ENCODE measurements around the gene ERAL1.
"Not testable (repeated sequence)": the region's sequence is repeated elsewhere in the genome, so short reads cannot be mapped to it uniquely, and the experiment has no call there.

The ERAL1 gene

DNA sequence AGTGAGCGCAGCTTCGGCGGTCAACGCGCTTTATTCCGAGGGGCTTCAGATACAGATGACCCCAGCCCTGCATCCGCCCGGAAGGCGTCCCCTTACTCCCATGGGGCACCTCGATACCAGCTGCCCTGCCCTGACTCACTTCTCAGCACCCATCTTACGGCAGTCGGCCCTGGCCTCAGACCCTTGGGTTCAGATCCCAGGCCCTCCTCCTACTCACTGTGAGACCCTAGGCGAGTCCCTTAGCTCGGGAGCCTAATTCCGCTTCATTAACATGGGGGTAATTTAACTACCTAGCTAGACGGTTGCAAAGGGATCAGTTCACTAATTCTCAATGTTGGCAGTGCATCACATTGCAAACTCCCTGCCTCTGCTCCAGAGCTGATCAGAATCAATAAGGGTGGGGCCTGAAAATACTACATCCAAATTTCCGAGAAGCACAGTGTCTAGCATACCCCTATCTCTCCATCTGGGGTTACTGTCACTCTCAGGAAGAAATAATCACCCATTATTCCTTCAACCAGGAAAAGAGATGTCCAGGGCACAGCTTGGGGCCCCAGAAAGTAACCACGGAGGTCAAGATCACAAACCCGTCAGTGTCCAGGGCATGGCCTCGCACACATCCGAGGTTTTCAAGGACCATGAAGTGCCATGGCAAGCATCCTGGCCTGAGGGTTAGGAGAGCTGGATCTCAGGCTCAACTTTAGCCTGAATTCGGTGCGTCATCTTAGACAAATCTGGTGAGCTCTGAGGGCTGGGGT is 43.1 kb downstream of the ERAL1 start:
- no peak for DNase-seq (ENCODE audit: extremely low read depth in 1 of 2, low read depth in 1 of 2)

DNA sequence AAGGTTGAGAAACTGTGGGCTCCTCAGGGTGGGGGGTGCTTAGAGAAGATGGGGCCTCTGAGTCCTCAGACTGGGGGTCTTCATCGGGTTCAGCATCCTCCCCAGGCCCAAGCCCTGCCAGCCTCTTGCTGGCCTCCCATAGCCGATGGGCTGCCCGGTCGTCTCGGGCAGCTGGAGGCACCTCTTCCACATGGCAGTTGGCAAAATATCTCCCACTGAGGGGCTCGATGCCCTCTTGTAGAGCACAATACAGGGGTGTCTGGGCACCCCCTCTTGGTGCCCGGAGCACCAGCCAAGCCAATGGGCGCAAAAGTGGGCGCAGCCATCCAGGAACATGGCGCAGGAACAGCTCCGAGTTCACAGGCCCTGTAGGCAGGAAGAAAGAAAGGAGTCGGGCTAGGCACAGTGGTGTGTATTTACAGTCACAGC is 43.7 kb downstream of the ERAL1 start:
- no peak for DNase-seq (ENCODE audit: extremely low read depth in 1 of 2, low read depth in 1 of 2)

DNA sequence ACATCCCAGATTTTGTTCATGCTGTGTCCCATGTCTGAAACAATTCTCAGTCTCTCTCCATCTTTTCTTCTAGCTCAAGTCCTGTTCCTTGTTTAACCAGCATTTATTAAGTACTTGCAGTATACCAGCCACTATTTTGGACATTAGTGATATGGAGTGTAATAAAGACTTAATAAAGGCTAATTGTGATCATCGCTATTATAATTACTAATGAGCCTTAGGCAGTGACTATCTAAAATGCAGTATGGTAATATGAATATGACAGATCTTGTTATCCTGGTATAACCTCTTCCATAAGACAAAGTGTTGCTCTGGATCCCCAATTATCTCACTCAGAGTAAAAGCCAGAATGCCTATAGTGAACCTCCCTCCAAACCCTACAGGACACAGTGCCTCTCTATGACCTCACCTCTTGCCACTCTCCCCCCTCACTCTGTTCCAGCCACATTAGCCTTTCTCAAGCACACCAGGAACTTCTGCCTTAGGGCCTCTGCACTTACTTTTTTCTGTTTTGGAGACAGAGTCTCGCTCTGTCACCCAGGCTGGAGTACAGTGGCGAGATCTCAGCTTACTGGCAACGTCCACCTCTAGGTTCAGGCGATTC is 44.5 kb downstream of the ERAL1 start:
- no peak for DNase-seq (ENCODE audit: extremely low read depth in 1 of 2, low read depth in 1 of 2)

DNA sequence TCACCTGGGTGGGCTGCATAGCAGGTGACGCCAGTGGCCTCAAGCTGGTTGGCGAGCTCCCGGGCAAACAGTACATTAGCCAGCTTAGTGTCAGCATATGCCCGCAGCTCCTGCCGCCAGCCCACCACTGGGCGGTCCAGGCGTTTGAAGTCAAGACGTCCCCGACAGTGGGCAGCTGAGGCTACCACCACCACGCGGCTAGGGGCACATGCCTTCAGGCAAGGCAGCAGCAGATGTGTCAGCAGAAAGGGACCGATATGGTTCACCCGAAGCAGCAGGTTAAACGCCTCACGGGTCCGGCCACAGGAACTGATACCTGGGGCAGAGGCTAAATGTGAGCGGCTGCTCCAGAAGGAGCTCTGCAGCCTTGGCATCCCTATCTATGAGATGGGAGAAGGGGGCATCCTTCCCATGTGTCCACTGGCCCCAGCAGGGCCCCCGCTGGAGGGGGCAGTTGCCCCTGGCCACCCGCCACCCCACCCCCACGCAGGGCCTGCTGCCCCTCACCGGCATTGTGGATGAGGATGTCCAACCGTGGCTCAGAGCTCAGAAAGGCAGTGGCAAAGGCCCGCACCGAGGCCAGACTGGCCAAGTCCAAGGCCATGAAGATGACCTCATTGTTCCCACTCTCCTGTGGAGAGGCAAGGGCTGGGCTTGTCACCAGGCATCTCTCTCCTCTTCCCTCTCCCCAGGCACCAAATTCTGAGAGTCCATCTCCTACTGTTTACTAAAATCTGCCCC is 46.3 kb downstream of the ERAL1 start:
- no peak for DNase-seq (ENCODE audit: extremely low read depth in 1 of 2, low read depth in 1 of 2)

DNA sequence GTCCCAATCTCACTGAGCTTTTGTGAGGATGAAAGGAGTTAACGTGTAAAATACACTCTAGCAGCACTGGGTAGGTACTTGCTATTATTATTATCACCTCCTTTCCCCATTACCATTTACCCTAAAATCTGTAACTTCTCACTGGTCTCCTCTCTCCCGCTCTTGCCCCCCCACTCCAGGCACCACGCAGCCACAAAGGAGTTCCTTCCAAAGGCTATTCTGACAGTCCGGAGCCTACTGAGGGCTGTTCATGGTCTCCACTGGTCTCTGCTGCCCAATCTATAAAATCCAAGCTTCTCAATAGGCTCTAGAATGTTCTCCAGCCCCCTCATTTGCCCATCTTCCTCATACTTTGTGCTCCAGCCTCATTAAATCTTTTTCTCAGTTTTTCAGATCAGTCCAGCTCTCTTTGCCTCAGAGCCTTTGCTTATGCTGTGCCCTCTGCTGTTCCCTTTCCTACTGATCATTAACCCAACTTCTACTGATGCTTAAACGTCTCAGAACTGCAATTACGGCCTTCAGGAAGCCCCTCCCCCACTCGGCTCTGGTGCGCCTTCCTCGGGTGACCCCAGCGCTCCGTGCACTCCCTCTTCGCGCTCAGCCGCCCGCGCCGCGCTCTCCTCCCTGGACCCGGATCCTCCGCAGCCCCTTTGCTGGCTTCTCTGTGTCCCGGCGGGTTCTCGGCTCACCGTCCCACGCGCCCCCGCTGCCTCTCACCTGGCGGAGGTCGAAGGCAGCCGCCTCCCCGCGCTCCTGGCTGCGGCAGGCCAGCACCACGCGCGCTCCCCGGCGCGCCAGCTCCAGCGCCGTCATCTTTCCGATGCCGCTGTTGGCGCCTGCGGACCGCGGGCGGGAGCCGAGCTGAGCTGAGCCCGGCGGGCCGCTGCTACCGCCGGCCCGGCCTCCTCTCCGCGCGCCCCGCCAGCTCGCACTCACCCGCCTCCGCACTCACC is 47.3 kb downstream of the ERAL1 start:
- peak in 1 of 2 donors; percentile 24 for DNase-seq (ENCODE audit: extremely low read depth in 1 of 2, low read depth in 1 of 2)

DNA sequence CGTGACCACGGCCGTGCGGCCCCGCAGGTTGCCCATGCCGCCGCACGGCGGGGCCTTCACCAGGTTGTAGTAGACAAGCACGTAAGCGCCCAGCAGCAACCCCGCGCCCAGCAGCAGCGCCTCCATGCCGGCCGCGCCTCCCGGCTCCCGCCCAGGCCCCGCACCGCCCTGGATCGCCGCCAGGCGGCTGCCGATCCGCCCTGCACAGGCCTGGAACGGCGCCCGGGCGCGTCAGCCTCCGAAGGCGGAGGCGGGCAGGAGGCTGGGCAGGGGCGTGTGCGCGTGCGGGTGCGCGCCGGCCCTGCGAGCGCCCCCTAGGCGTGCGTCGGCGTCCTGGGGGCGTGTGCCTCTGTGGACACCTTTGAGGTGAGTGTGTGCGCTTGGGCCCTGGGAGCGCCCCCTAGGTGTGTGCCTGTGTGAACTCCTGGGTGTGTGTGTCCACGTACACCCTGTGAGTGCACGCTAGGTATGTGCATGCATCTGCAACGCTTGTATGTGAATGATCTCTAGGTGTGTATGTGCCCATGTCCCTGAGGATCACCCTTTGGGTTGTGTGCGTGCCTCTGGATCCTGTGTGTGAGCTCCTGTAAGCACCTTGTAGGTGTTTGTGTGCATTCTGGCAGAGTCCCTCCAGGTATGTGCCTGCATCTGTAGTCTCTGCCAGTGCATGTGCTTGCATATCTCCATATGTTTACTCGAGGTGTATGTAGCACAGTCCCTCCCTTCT is 48.2 kb downstream of the ERAL1 start, which contains the start of gene DHRS13:
Gene DHRS13, minus strand, starts transcription at position 261 of the 727 bp plus-strand sequence. Its CDS starts 135 bp downstream, at position 126.
- DNase-seq (ENCODE audit: extremely low read depth in 1 of 2, low read depth in 1 of 2), result peak; percentile 81 to 93

DNA sequence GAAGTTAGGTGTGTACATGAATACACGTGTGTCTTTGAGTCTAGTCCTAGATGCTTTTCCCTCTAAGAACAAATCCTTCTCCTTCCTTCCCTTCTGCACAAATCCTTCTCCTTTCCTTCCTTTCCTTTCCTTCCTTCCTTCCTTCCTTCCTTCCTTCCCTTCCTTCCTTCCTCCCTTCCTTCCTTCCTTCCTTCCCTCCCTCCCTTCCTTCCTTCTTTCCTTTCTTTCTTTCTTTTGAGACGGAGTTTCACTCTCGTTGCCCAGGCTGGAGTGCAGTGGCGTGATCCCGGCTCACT is 48.7 kb downstream of the ERAL1 start:
- DNase-seq (ENCODE audit: extremely low read depth in 1 of 2, low read depth in 1 of 2), result not testable (repeated sequence)

DNA sequence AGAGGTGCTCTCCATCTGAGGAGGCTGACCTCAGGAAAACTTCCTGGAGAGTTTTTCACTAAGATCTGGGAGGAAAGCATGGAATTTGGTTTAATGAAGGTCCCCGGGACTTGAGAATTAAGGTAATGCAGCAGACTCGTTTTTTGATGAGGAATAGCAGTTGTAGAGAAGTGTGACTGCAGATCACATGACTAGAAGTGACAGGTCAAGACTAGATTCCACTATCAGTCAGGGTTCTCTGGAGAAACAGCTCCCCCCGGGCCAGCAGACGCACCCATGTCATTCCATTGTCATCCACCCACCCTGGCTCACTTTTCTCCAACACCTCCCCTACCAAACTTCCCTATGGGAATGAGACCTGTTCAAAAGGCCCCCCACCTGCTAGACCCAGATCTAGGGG is 50.0 kb downstream of the ERAL1 start:
- DNase-seq (ENCODE audit: extremely low read depth in 1 of 2, low read depth in 1 of 2), result no peak

DNA sequence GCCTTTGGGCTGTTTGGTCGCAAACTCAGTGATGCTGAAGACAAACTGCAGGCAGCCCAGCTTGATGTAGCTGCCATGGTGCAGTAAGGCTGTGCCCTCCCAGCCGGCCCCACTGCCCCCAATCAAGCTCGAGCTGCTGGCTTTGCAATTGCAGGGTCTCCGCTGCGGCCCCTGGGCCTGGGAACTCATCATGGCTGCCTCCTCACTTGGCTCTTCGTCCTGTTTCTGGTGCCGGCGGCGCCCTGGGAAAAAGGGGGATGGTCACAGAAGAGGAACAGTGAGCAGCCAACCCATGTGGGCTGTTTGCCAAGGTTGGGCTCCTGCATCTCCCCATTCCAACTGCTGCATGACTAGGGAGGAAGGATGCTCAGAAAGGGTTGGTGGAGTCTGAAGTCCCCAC is 51.5 kb downstream of the ERAL1 start:
- DNase-seq (ENCODE audit: extremely low read depth in 1 of 2, low read depth in 1 of 2), result no peak

DNA sequence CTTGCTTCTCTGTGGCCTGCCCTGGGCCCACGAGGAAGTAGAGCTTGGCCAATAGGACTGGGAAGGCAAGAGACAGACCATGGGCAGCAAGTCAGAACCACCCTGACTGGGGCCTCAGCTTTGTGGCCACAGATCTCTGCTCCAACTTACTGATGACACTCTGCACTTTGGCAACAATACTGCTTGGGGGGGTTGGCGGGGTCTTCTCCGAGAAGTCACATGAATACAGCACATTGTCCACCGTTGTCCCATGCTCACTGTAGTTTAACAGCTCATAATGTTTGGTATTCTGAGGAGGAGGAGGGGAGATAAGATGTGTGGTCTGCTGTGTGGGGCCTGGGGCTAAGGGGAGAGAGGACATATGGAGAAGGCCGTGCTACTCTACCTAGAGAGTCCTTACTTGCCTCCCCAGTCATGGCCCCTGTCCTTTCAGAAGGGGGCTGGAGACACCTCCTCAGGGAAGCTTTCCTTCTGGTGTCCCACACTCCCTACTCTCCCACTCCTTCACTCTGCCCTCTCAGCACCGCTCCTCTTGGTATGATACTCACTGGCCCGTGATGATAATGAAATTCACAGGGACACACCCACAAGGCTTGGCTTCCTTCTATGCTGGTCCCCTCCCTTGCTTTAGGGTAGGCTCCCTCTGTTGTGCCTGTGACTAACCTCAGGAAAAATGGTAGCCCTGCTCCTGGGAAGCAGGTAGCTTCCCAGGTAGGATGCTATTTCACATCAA is 52.1 kb downstream of the ERAL1 start:
- DNase-seq (ENCODE audit: extremely low read depth in 1 of 2, low read depth in 1 of 2), result no peak

DNA sequence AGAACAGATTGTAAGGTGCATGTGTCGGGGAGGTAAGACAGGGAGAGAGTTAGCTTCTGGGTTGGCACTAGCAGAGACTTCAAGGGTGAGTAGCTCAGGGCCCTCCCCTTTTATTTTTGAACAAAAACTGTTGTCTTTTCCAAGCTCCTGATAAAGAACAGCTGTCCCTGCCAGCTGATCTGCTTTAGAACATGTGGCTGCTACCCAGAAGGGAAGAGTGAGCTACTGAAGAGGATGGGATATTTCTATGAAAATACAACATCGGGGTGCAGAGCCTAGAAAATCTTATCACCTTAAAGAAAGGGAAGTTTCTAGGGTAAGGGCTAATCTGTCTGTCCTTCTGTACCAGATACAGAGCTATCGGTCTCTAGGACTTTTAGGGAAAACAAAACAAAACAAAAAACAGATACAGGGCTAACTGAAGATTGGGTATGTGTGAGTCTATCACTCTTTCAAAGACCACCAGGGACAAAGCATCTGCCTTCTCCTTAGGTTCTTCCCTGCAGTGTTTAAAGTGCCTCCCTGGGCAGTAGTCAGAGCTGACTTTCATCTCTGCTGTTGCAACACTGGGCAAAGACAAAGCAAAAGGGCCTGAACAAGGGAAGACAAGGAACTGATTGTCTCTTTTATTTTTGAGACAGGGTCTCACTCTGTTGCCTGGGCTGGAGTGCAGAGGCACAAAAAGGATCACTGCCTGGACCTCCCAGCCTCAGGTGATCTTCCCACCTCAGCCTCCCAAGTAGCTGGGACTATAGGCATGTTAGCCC is 53.1 kb downstream of the ERAL1 start:
- no peak for DNase-seq (ENCODE audit: extremely low read depth in 1 of 2, low read depth in 1 of 2)

DNA sequence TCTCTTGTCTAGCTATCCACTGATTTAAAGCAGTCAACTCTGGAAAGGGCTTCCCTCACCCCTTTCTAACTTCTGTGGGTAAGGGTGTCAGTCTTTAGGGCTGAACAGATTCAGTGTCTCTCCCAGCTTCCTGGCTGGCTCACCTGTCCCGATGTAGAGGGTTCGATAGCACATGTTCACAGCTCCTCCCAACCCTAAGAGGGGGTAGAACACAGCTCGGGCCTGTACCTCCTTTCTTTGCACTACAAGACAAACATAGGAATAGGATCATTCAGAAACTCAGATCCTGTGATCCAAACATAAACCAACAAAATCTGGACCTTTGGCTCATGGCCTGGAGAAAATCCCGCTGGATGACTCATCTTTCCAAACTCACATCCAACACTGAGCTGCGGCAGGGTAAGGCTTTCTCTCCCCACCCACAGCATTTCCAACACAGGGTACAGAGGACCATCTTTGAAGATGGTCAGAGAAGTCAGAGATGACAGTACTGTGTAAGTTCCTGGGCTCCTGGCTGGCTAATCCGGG is 53.9 kb downstream of the ERAL1 start:
- no peak for DNase-seq (ENCODE audit: extremely low read depth in 1 of 2, low read depth in 1 of 2)

DNA sequence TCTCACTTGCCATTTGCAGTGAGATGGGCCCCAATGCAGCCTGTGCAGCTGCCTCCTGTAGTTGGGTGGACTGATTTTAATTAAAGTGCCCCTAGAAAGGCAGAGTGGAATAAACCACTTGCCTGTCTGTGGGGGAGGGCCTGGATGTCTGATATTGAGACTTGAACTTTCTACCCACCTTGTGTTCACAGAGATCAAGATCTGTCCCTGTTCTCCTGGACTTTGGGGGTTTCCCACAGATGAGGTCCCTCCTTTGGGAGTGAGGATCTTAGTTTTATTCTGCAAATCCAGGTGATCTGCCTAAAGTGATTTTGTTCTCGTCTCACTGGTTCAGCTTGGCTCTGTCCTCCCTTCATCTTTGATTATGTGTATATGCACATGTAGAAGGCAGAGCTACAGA is 55.7 kb downstream of the ERAL1 start:
- DNase-seq (ENCODE audit: extremely low read depth in 1 of 2, low read depth in 1 of 2), result no peak

Measured in activated CD8-positive, alpha-beta memory T cell treated with anti-CD3 and anti-CD28 coated beads for 1 hour (primary cell).